Dermis microvascular lymphatic vessel endothelial cell (primary cell): Measurements from ENCODE around the gene SDK2. TPM values are rescaled to one million over a fixed set of nuclear protein-coding genes. Genes with fewer than 3 reads are reported as not detected.

Source experiments
- DNase-seq, 2 donors: peaks; one replicate each; pipeline versions ENCODE4 v3.0.0 to v3.0.0-alpha.2; 2010; ENCODE audit warnings: low read depth in 2 of 2
- total RNA-seq: library from RNA; depleted of rRNA; stranded (reverse); fragments of >200 nt; gene quantifications from 2 replicates; pipeline ENCODE4 v1.2.1, GENCODE V29; 2014

SDK2 gene
- total RNA-seq, 1 donor from 2014 or later: not detected

DNA sequence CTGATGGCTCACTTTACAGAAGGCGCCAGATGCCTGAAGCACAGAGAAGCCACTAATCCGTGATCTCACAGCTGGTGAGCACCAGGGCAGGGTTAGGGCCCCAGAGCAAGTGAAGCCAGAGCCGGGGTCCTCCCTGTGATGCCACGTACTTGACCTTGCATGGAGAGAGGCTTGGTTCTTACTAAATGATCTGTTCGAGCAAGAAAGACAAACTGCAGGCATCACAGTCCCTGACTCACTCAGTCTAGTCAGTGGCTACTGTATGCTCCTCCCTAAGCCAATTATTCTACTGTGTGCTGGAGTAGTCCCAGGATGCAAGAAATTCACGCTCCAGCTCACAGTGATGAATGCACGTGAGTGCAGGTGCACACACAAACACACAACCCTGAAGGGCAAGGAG is 55.4 kb downstream of the SDK2 start:
- DNase-seq: no peak

- no peak for DNase-seq
These were observed 55.9 kb downstream of the SDK2 start for GRCh38 chr17:73588301-73588846.

GRCh38 chr17:73586921-73587602 is 57.2 kb downstream of the SDK2 start:
- no peak for DNase-seq

- DNase-seq: no peak
These were observed 57.9 kb downstream of the SDK2 start for GRCh38 chr17:73586275-73586832.

DNA sequence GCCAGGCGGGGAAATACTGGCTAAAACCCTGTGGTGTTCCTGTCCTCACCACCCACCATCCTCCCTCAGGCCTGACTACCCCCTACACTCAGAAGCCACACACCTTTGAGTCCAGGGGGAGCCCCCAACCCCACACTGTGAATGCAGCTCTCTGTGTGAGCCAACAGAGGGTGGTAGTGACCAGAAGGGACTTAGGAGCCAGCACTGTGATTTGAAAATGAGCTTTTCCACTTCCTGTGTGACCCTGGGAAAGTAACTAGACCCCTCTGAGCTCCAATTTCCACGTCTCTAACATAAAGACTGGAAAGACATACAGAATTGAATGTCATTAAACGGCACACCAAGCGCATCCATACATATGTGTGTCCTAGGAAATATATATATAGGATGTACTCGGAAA is 58.7 kb downstream of the SDK2 start:
- DNase-seq: no peak

- no peak for DNase-seq
These were observed 59.3 kb downstream of the SDK2 start for GRCh38 chr17:73584987-73585386.

DNA sequence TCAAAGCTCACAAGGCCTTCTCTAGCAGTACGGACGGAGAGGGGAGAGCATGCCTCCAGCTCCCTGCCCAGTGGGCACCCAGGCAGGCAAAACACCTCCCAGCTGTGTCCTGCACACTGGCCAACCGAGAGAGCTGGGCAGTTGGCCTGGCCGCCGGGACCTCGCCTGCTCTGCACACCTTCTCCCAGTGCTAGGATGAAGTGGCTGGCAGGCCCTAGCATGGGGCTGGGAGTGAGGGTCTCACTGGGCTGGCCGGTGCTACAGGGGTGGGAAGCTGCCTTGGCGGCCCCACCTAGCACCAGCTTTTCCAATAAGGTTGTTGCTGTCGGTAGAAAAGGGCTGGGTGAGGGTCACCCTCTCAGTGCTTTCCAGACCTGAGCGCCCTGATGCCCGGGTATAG is 60.2 kb downstream of the SDK2 start:
- no peak for DNase-seq

GRCh38 chr17:73582821-73583220 is 61.4 kb downstream of the SDK2 start:
- DNase-seq: no peak

DNA sequence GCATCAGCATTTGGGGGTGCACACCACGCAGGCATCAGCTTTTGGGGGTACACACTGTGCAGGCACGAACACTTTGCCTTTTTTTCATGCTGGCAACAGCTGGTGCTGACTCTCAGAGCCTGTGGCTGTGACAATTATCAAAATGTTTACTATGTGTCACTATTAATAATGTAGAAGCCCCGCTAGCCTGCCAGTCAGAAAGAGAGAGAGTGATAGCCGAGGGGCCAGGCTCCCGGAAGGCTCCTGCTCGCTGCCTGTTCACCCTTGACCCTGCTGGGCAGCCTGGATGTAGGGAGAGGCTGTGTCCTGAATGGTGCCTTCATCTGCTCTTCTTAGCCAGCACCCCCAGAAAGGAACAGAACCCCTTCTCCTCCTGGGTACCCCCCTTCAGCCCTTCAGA is 61.9 kb downstream of the SDK2 start:
- no peak for DNase-seq

DNA sequence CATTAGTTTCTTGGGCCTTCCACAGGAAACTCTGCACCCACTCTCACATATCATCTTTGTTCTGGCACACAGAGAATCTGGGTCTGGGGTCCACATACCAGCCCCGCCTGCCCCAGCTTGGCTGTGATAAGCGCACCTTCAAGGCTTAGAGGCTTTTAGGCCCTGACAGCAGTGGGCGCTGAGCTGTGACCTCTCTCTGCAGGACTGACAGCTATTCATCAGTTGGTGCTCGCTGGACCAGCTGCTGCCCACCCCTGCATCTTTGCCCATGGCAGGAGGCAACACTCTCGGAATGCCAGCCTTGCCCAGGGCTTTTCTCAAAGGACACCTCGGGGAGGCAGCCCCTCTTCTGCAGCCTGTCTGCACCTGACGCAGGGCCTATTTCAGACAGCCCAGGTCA is 62.9 kb downstream of the SDK2 start:
- no peak for DNase-seq

- no peak for DNase-seq
These were observed 64.1 kb downstream of the SDK2 start for GRCh38 chr17:73580073-73580710.

GRCh38 chr17:73576556-73577098 is 67.6 kb downstream of the SDK2 start:
- no peak for DNase-seq

- DNase-seq: no peak
These were observed 68.6 kb downstream of the SDK2 start for GRCh38 chr17:73575470-73576221.

DNA sequence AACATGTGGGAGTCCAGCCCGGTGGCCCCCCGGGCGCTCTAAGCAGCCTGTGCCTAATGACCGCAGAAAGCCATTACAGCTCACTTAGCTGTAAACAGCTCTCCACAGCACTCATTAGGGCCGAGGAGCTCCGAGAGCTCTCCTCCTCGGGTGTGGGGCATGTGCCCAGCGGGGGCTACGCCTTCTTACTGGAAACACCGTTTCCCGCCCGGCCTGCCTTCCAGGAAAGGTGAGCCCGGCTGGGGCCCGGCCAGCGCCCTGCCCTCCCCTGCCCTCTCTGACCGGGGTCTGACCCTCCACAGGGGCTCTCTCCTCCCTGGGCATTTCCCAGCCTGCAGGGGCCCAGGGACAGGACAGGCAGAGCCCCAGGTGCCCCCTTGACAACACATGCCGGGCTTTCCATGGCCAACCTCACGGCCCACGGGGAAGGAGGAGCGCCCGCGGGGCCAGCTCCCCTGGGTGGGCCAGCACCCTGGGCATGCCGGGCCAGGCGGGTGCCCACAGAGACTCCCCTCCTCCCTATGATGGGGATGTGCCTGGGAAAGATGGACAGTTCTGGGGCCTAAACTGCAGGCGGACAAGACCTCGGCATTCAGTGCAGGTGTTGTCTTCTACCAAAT is 72.6 kb downstream of the SDK2 start:
- no peak for DNase-seq

GRCh38 chr17:73569762-73570319 is 74.4 kb downstream of the SDK2 start:
- DNase-seq: no peak

DNA sequence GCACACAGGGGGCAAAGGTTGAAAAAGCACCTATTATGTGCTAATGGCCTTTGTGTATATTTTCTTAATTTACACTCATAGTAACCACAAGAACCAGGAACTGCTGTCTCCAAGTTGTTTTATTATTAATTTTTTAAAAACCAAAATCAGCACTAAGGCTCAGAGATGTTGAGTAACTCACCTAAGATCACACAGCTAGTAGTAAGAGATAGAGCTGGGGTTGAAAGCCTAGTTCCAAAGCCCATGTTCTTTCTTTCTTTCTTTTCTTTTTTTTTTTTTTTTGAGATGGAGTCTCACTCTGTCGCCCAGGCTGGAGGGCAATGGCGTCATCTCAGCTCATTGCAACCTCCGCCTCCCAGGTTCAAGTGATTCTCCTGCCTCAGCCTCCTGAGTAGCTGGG is 75.3 kb downstream of the SDK2 start:
- no peak for DNase-seq

GRCh38 chr17:73566905-73567782 is 77.1 kb downstream of the SDK2 start:
- no peak for DNase-seq

DNA sequence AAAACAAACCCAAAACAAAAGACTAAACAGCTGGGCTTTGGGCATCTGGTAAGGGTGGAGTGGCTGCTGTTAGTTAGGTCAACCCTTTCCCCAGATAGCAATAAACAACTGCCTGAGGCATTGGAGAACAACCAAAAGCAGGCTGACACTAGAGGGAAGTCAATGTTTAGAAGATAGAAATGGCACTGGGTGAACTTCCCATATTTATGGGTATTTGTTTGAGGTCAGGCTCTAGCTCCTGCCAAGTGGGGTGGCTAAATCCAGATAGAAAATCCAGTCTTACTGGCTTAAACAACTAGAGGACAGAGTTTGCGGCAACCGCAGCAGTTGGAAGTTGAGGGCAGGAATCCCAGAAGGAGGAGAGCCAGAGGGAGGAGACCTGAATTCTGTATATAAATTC is 79.4 kb downstream of the SDK2 start:
- DNase-seq: no peak

DNA sequence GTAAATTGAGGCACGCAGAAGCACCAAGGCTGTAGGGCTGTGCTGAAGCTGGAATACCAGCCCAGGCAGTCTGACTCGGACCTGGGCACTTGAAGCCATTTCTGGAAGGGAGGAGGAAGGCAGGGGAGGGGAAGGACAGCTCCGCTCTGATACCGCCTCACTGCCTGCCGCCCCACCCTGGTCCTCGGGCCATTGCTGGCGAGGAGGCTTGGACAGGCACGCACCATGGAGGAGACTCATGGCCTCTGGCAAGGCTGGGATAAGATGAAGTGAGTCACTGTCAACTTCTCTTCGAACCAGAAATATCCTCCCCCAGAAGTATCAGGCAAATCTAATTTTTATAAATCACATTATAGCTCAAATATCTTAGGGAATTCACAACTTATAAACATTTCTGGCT is 81.3 kb downstream of the SDK2 start:
- no peak for DNase-seq

DNA sequence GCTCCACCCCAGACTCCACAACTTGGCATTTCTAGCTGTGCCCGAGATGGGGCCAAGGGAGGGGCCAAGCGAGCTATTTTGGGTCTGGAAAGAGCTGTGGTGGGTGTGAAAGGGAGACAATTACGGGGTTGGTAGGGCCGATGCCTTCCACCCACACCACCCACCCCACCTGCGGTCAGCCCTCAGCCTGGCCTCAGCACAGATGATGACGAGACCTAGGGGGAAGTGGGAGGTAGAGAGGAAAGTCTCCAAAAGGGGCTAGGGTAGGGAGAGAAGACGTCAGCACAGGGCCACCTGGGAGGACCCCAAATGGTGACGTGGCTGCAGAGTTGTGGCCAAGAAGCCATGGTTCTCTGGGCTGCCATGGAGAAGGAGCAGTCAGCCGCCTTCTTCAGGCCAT is 83.1 kb downstream of the SDK2 start:
- no peak for DNase-seq
